ENCODE results near the gene SLC38A3. TPM values are rescaled to one million over a fixed set of nuclear protein-coding genes. Genes with fewer than 3 reads are reported as not detected.

The SLC38A3 gene
- total and polyA plus RNA-seq, 2 of the 8 experiments (the other 6 are each of a cell fraction or from before 2014, with no cell fraction given), result 1.2 to 3.7 TPM

GRCh38 chr3:50193746-50194127 lies 11.3 kb upstream of the SLC38A3 start:
- H2BK15ac ChIP-seq (ENCODE audit: low read length), result peak overlapping the region; percentile 18; the same call in 1 of the 2 replicates
- no peak overlapping the region for H3K4ac ChIP-seq (replicated peaks; ENCODE audit: insufficient read length, low read depth, low read length)
- no peak overlapping the region for H4K8ac ChIP-seq (ENCODE audit: extremely low read depth, insufficient read depth, low read length)
- no peak for FAIRE-seq
- DNase-seq (ENCODE audit: low read depth in 1 of 2, low spot score in 2 of 2), result no peak
- H3K9ac ChIP-seq (replicated peaks in 1 of 4; ENCODE audit: extremely low read depth in 1 of 4, low read depth in 3 of 4, low read length in 3 of 4), result no peak overlapping the region
- no peak overlapping the region for H3K14ac ChIP-seq (ENCODE audit: insufficient read length)
- H4K5ac ChIP-seq (ENCODE audit: insufficient read length, low read depth, low read length), result no peak overlapping the region
- 94% methylated on average over 29 of the region's 34 CpGs; no CpG with 5 or more reads in 1 of the 2 experiments for WGBS, 2 experiments (ENCODE audit: extremely low coverage in 1 of 2, insufficient coverage in 1 of 2, insufficient read length in 1 of 2, insufficient replicate concordance in 2 of 2, low coverage in 1 of 2, low lambda C conversion rate in 2 of 2, missing lambda C conversion rate in 1 of 2)
- peaks cover 2% of the 10 kb centered on the region; the same call in 1 of the 2 replicates for H3K23me2 ChIP-seq (ENCODE audit: low read depth, low read length)
- no peak overlapping the region; a peak in 1 of 4 replicates for H3K4me2 ChIP-seq (ENCODE audit: insufficient read depth in 1 of 2, low read depth in 2 of 2, low read length in 2 of 2)
- H3K36me3 ChIP-seq (ENCODE audit: control insufficient read depth in 2 of 4, insufficient read depth in 4 of 4, low read length in 3 of 4), result no peaks in the 10 kb centered on the region
- no peak overlapping the region for H2BK20ac ChIP-seq (ENCODE audit: low read length)
- H2BK12ac ChIP-seq (ENCODE audit: low read depth, low read length), result no peak overlapping the region; the same call in 1 of the 2 replicates
- H3K27me3 ChIP-seq (replicated peaks in 1 of 4; ENCODE audit: control insufficient read depth in 3 of 4, extremely low read depth in 1 of 4, insufficient read depth in 3 of 4, low read length in 3 of 4), result peaks cover 0 to 12% (median 4%) of the 10 kb centered on the region in 4 experiments; a peak in 3 of 7 replicates
- ChIA-PET POLR2A (ENCODE audit: partially characterized antibody) (interaction anchor here (0.6 to 11.9 kb wide), 10 partner anchors 12 to 78 kb away, joined by 3 to 128 read pairs (median 8); no protein-coding TSS in a partner anchor), CTCF (ENCODE audit: partially characterized antibody) (interaction anchor here (1.0 to 19.7 kb wide), 14 partner anchors 19 to 130 kb away, joined by 3 to 1138 read pairs (median 63); partner anchors contain the start of genes GNAI2, HYAL2, SEMA3B and SLC38A3)
- H3K9me3 ChIP-seq (ENCODE audit: insufficient read depth in 2 of 2, low read depth in 1 of 2, low read length in 1 of 2), result no peaks in the 10 kb centered on the region
- no peak overlapping the region for H3K56ac ChIP-seq (replicated peaks; ENCODE audit: insufficient read length, low read depth, low read length)
- H3K4me3 ChIP-seq (ENCODE audit: extremely low read depth in 1 of 4, insufficient read depth in 2 of 4, low read depth in 3 of 4, low read length in 4 of 4), result no peak overlapping the region
- no peaks in the 10 kb centered on the region for H3K79me2 ChIP-seq (ENCODE audit: control insufficient read depth in 1 of 2, insufficient read depth in 2 of 2, low read length in 2 of 2)
- no peak overlapping the region for H4K91ac ChIP-seq (replicated peaks; ENCODE audit: insufficient read length, low read length)
- H3K4me1 ChIP-seq (replicated peaks in 1 of 4; ENCODE audit: control insufficient read depth in 3 of 4, insufficient read depth in 4 of 4, low read length in 3 of 4), result peaks cover 0 to 14% (median 7%) of the 10 kb centered on the region in 4 experiments; a peak in 5 of 7 replicates
- H3K27ac ChIP-seq (ENCODE audit: low read depth, low read length), result no peak overlapping the region
- H2AK5ac ChIP-seq (ENCODE audit: low read depth, low read length), result no peak overlapping the region
- H4K20me1 ChIP-seq (replicated peaks in 1 of 2; ENCODE audit: control insufficient read depth in 1 of 2, insufficient read depth in 2 of 2, low read length in 2 of 2), result peaks cover 0 to 5% of the 10 kb centered on the region in 2 experiments
- H2BK5ac ChIP-seq (ENCODE audit: low read depth, low read length), result no peak overlapping the region
- H3K18ac ChIP-seq (ENCODE audit: extremely low read depth, low read length), result no peak overlapping the region
- H3K79me1 ChIP-seq (ENCODE audit: low read depth, low read length), result no peaks in the 10 kb centered on the region
- H2AFZ ChIP-seq (ENCODE audit: low read length), result no peak overlapping the region
- no peak overlapping the region for H2BK120ac ChIP-seq (replicated peaks; ENCODE audit: low read depth, low read length)
- H3K23ac ChIP-seq (ENCODE audit: insufficient read length), result no peak overlapping the region
- TF ChIP-seq CEBPB (IDR thresholded peaks at IDR 0.05; ENCODE audit: low read depth, low read length) (no peak), BRCA1 (IDR thresholded peaks at IDR 0.05; ENCODE audit: low read depth, low read length) (no peak), ZNF274 (IDR thresholded peaks at IDR 0.05; ENCODE audit: borderline replicate concordance, extremely low read depth, low read length) (no peak), RNF2 (IDR thresholded peaks at IDR 0.05; ENCODE audit: borderline replicate concordance, low read depth, low read length, missing control alignments, poor library complexity, severe bottlenecking) (no peak), SP1 (IDR thresholded peaks at IDR 0.05; ENCODE audit: low read depth, low read length) (no peak), JUND (IDR thresholded peaks at IDR 0.05; ENCODE audit: low read length) (no peak), TAF1 (IDR thresholded peaks at IDR 0.05; ENCODE audit: low read depth, low read length) (no peak), GABPA (IDR thresholded peaks at IDR 0.05; ENCODE audit: borderline replicate concordance, insufficient read depth, low read length) (no peak), SIN3A (conservative IDR thresholded peaks at IDR 0.05 in 1 of 2, IDR thresholded peaks at IDR 0.05 in 1 of 2; ENCODE audit: low read depth in 1 of 2, low read length in 2 of 2) (no peak)
- TF ChIP-seq, protein P1, sequence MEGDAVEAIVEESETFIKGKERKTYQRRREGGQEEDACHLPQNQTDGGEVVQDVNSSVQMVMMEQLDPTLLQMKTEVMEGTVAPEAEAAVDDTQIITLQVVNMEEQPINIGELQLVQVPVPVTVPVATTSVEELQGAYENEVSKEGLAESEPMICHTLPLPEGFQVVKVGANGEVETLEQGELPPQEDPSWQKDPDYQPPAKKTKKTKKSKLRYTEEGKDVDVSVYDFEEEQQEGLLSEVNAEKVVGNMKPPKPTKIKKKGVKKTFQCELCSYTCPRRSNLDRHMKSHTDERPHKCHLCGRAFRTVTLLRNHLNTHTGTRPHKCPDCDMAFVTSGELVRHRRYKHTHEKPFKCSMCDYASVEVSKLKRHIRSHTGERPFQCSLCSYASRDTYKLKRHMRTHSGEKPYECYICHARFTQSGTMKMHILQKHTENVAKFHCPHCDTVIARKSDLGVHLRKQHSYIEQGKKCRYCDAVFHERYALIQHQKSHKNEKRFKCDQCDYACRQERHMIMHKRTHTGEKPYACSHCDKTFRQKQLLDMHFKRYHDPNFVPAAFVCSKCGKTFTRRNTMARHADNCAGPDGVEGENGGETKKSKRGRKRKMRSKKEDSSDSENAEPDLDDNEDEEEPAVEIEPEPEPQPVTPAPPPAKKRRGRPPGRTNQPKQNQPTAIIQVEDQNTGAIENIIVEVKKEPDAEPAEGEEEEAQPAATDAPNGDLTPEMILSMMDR (IDR thresholded peaks at IDR 0.05; ENCODE audit: control extremely low read depth in 1 of 3, insufficient read depth in 1 of 3, low read depth in 1 of 3, low read length in 3 of 3), result no peak

Data from H1 (cell line).